GM12872 (cell line): Measurements from ENCODE around the gene TRAPPC3L.
A peak's percentile ranks its signal among the peaks of the same experiment; 100 is the strongest.

ENCODE experiments used
- CTCF ChIP-seq: IDR thresholded peaks from 3 replicates; pipeline ENCODE4 v1.5.1; 2011; ENCODE audit warnings: low read depth, mild to moderate bottlenecking, low read length, moderate library complexity; ENCODE audit not compliant: insufficient read depth

TRAPPC3L gene

GRCh38 chr6:116465246-116465645, 80.2 kb downstream of the TRAPPC3L start:
- no peak for TF ChIP-seq CTCF

GRCh38 chr6:116463301-116463700, 82.2 kb downstream of the TRAPPC3L start:
- TF ChIP-seq CTCF = no peak

DNA sequence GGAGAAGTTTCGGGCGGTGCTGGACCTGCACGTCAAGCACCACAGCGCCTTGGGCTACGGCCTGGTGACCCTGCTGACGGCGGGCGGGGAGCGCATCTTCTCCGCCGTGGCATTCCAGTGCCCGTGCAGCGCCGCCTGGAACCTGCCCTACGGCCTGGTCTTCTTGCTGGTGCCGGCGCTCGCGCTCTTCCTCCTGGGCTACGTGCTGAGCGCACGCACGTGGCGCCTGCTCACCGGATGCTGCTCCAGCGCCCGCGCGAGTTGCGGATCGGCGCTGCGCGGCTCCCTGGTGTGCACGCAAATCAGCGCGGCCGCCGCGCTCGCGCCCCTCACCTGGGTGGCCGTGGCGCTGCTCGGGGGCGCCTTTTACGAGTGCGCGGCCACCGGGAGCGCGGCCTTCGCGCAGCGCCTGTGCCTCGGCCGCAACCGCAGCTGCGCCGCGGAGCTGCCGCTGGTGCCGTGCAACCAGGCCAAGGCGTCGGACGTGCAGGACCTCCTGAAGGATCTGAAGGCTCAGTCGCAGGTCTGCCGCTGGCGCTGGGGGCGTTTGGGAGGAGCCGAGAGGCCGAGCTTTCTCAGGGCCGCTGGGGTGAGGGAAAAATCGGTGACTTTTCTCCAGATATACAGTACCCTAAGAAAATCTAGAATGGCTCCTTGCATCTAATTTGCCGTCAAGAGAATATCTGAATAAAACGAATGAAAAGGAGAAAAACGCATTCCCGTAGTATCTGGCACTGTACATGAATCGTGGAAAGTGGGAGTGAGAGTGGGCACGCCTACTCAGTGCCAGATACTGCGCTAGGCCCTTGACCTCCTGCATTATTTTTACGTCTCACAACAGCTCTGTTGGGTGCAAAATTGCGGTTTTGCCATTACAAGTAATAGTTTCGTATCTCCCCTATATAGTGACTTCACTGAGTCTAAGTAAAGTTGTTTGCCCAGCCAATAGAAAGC, 83.3 kb downstream of the TRAPPC3L start:
- TF ChIP-seq CTCF = 0 out of 3 replicates have a peak, but pooled peaks have one; percentile 6

DNA sequence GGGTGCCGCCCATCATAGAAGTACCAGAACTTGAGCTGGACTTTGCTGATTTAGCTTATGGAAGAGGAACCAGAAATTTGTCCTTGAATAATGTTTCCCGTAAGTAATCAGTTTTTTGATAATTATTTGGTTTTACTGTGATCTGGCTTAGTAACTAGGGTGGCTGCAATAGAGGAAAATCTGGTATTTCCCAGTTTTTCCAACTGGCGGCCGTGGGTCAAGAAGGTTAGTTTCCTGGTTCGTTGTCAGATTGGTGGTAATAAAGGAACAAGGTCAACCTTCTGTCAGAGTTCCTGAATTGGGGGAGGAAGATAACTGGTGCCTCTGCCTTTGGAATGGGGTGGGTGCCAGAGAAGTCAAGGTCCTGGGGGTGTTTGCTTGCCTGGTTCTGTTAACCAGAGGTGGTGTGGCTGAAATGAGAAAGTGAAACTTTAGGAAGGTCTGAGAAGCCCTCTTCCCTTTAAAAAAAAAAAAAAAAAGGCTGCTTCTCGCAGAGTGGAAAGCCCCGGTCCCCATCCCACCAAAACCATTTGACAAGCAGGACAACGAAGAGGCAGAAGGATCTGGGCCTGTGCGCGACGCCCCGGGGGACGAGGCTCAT, 84.1 kb downstream of the TRAPPC3L start, which contains the start of gene CALHM6:
TSS of gene CALHM6 (plus strand) at position 45 of the 601 bp plus-strand sequence. CDS start at position 600, 555 bp downstream.
- TF ChIP-seq CTCF = no peak

DNA sequence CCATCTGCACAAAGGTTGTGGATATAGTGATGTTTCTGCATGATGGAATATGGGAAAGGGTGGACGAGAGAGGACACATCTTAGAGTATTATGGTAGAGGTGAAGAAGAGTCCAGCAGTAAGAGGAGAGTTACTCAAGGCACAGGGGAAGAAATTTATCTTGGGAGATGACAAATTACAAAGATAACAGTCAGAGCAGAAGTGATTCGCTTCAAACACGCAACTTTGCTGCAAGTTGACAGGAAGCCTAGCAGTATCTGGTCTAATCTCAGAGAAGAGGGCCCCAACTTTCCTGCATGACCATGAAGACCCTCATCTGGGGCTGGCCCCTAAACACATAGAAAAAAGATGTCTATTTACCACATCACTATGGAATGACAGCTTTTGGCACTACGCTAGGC, 85.6 kb downstream of the TRAPPC3L start:
- TF ChIP-seq CTCF = no peak

- no peak for TF ChIP-seq CTCF
These were observed 87.2 kb downstream of the TRAPPC3L start for GRCh38 chr6:116458264-116458663.

DNA sequence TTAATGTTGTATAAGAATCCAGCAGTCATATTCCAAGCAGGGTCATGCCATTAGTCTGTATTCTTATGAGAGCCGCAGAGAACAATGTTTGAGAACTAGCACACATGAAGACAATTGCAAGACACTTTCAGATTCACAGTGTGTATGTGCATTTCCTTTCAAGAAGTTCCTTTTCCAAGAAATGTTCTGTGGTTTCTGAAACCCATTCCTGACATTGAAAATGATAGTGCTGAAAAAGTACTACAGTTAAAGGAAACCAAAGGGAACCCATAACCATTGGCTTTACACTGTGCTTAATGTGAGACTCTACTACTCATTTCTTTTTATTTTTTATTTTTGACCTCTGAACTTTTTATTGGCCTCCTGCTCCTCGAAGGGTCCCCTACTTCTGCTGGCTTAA, 88.6 kb downstream of the TRAPPC3L start:
- TF ChIP-seq CTCF = no peak
